ENCODE data around the gene URGCP. TPM values are rescaled to one million over a fixed set of nuclear protein-coding genes. Genes with fewer than 3 reads are reported as not detected.

The URGCP gene
- total RNA-seq, 2 experiments from 2014 or later = 18.8 to 19.4 TPM

- DNase-seq = no peak
- intact Hi-C loops (cut with micrococcal nuclease) = no loop called here
- CTCF ChIA-PET = interaction anchor here (1.0 kb wide), 1 partner anchor 18 kb away, joined by 3 read pairs; no protein-coding TSS in a partner anchor
Observed at GRCh38 chr7:43926798-43927123, 20.4 kb upstream of the URGCP start.

GRCh38 chr7:43925984-43926797 is 19.8 kb upstream of the URGCP start, which contains the start of gene UBE2D4:
UBE2D4 (plus strand) TSS chr7:43926436; CDS start chr7:43926533, 97 bp downstream.
- TF ChIP-seq CTCF (IDR thresholded peaks at IDR 0.05) = no peak
- peak within 1 kb of the TSS; percentile 91 for H3K27ac Mint-ChIP-seq
- ATAC-seq (peak; percentile 92), DNase-seq (peak; percentile 91)
- H3K27me3 Mint-ChIP-seq = no peaks in the 10 kb centered on the region
- ChIA-PET CTCF (interaction anchor here (1.0 kb wide), 1 partner anchor 18 kb away, joined by 3 read pairs; no protein-coding TSS in a partner anchor), POLR2A (interaction anchor here (0.5 to 1.1 kb wide), 4 partner anchors 15 to 119 kb away, joined by 3 to 4 read pairs (median 4); no protein-coding TSS in a partner anchor)
- H3K9me3 Mint-ChIP-seq = no peaks in the 10 kb centered on the region
- peaks cover 21% of the 10 kb centered on the region for H3K36me3 Mint-ChIP-seq (ENCODE audit: low read depth)
- peak within 1 kb of the TSS; percentile 90 for H3K4me3 Mint-ChIP-seq
- intact Hi-C loops (cut with micrococcal nuclease) = no loop called here
- H3K4me1 Mint-ChIP-seq (ENCODE audit: low read depth) = peaks cover 20% of the 10 kb centered on the region

More at GRCh38 chr7:43926798-43927123, 20.4 kb upstream of the URGCP start:
- peak; percentile 19 for ATAC-seq
- Mint-ChIP-seq H3K27ac (peak overlapping the region; percentile 90), H3K9me3 (no peaks in the 10 kb centered on the region), H3K36me3 (ENCODE audit: low read depth) (peaks cover 21% of the 10 kb centered on the region), H3K4me3 (peak overlapping the region; percentile 90), H3K4me1 (ENCODE audit: low read depth) (peaks cover 22% of the 10 kb centered on the region), H3K27me3 (no peaks in the 10 kb centered on the region)
- TF ChIP-seq CTCF (IDR thresholded peaks at IDR 0.05) = no peak
- POLR2A ChIA-PET = interaction anchor here (0.6 to 1.1 kb wide), 3 partner anchors 13 to 22 kb away, joined by 3 to 4 read pairs (median 4); no protein-coding TSS in a partner anchor

GRCh38 chr7:43922726-43923125 is 16.3 kb upstream of the URGCP start:
- Mint-ChIP-seq H3K9me3 (no peaks in the 10 kb centered on the region), H3K4me3 (no peak overlapping the region), H3K27me3 (no peaks in the 10 kb centered on the region), H3K27ac (no peak overlapping the region), H3K4me1 (ENCODE audit: low read depth) (peaks cover 13% of the 10 kb centered on the region), H3K36me3 (ENCODE audit: low read depth) (peaks cover 28% of the 10 kb centered on the region)
- DNase-seq = no peak
- TF ChIP-seq CTCF (IDR thresholded peaks at IDR 0.05) = no peak
- POLR2A ChIA-PET = interaction anchor here (0.6 kb wide), 1 partner anchor 58 kb away, joined by 4 read pairs; no protein-coding TSS in a partner anchor
- intact Hi-C loops (cut with micrococcal nuclease) = no loop called here
- no peak for ATAC-seq
- CTCF ChIA-PET = no interaction called here

- DNase-seq (no peak), ATAC-seq (no peak)
- H3K27me3 Mint-ChIP-seq = no peaks in the 10 kb centered on the region
- ChIA-PET POLR2A (no interaction called here), CTCF (interaction anchor here (1.0 kb wide), 1 partner anchor 10 kb away, joined by 4 read pairs; no protein-coding TSS in a partner anchor)
- no peak for TF ChIP-seq CTCF (IDR thresholded peaks at IDR 0.05)
- peaks cover 26% of the 10 kb centered on the region for H3K36me3 Mint-ChIP-seq (ENCODE audit: low read depth)
- intact Hi-C loops (cut with micrococcal nuclease) = no loop called here
- no peaks in the 10 kb centered on the region for H3K9me3 Mint-ChIP-seq
- H3K4me3 Mint-ChIP-seq = no peak overlapping the region
- H3K27ac Mint-ChIP-seq = no peak overlapping the region
- peaks cover 7% of the 10 kb centered on the region for H3K4me1 Mint-ChIP-seq (ENCODE audit: low read depth)
Observed at GRCh38 chr7:43921423-43921822, 15.0 kb upstream of the URGCP start.

GRCh38 chr7:43915907-43916306 is 9.5 kb upstream of the URGCP start:
- intact Hi-C loops (cut with micrococcal nuclease) = no loop called here
- no peaks in the 10 kb centered on the region for H3K9me3 Mint-ChIP-seq
- CTCF ChIA-PET = no interaction called here
- H3K27ac Mint-ChIP-seq = no peak overlapping the region
- H3K4me3 Mint-ChIP-seq = no peak overlapping the region
- ATAC-seq (no peak), DNase-seq (no peak)
- POLR2A ChIA-PET = interaction anchor here (0.6 kb wide), 1 partner anchor 32 kb away, joined by 3 read pairs; no protein-coding TSS in a partner anchor
- no peaks in the 10 kb centered on the region for H3K27me3 Mint-ChIP-seq
- no peaks in the 10 kb centered on the region for H3K4me1 Mint-ChIP-seq (ENCODE audit: low read depth)
- H3K36me3 Mint-ChIP-seq (ENCODE audit: low read depth) = peaks cover 15% of the 10 kb centered on the region
- TF ChIP-seq CTCF (IDR thresholded peaks at IDR 0.05) = no peak
